ELR (cell line): ENCODE data around the gene DAPP1.

ENCODE experiments used
- DNase-seq: peaks from one replicate; pipeline ENCODE4 v3.0.0-alpha.2; 2015; ENCODE audit warnings: low read depth

Gene DAPP1

DNA sequence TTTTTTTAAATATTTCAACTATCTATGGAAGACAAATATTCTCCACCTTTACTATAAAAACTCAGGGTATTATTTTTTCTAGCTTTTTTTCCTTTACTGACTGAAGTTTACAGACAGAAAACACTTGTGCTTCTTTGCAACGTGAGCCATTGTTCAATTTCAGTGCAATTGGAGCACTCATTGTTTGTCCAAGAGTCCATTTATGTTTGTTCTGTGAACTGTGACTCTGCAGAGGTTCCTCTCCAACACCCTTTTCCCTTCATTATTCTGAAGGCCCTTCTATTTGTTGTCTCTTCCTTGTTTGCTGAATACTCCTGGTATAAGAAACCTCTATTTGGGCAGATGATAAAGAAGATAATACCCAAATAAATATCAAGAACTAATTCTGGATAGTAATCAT is 37.4 kb downstream of the DAPP1 start:
- DNase-seq: no peak

DNA sequence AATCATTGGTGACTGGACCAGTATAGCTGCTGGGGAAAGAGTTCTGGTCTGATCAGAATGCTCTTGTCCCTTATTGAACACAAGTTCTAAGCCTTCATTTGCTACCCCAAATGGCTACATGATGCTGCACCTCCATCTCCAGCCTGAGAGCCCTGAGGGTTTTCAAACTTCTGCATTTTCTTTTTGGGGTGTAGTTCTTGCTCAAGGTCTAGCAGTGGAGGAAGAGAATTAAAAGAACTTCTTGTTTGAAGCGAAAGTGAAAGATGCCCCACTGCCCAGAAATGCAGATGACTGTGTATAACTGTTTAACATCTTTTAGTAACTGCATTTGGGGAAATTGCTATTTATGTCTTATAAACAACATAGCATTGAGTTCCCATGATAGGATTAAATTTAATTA is 39.1 kb downstream of the DAPP1 start:
- no peak for DNase-seq

GRCh38 chr4:99856166-99856565 is 39.5 kb downstream of the DAPP1 start:
- DNase-seq: peak; percentile 65

DNA sequence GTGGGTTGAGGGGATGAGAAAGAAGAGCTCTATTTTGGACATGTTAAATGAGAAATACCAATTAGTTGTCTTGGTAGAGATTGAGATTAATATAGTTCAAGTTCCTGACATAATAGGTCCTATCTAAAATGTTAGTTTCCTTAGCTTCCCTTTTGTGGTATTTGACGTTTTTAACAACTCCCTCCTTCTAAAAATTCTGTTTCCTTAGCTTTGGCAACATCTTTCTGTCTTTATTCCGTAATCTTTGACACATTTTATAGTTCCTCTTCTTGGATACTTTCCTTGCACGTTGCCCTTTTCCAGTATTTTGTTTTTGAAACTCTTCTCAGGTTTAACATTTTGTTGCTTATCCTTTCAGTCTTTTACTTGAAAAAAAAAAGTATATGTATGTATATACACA is 40.7 kb downstream of the DAPP1 start:
- DNase-seq: no peak

- no peak for DNase-seq
Observed at GRCh38 chr4:99859618-99860017, 43.0 kb downstream of the DAPP1 start.

DNA sequence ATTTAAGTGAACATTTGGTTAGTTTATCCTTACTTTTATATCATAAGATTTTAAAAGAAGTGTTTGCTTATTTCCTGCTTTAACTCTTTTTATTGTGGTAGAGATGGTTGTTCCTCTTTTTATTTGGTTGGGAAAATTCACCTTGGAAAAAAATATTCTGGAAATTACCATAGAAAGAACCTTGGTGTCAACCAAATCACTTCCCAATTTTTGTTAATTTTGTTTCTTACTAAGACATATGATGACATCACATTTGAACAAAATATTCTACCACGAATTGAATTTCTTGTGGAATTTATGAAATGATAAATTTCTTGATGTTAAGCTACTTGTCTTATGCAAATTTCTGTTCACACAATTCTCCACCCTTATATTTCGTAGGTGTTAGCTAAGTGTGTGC is 43.9 kb downstream of the DAPP1 start:
- DNase-seq: no peak

GRCh38 chr4:99861120-99861905 is 44.7 kb downstream of the DAPP1 start:
- no peak for DNase-seq

DNA sequence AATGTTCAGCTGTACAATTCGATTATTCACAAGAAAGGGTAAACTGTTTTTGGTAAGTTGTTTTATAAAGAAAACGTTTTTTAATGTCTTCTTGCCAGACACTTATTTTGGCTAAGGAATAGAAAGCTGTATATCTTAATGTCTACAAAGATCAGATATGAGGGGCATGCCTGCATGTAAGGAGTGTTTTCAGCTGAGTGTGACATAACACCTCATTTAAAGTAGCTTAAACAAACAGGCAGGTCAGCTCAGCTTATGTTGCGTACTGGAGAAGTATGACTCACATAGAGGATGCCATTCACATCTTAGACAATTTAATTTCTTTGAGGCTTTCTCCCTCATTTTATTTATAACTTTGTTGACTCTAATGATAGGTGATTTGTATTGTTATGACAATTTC is 47.2 kb downstream of the DAPP1 start:
- peak; percentile 36 for DNase-seq

GRCh38 chr4:99868126-99868596 is 51.5 kb downstream of the DAPP1 start:
- DNase-seq: peak; percentile 33

- no peak for DNase-seq
Observed at GRCh38 chr4:99872570-99872969, 55.9 kb downstream of the DAPP1 start.

DNA sequence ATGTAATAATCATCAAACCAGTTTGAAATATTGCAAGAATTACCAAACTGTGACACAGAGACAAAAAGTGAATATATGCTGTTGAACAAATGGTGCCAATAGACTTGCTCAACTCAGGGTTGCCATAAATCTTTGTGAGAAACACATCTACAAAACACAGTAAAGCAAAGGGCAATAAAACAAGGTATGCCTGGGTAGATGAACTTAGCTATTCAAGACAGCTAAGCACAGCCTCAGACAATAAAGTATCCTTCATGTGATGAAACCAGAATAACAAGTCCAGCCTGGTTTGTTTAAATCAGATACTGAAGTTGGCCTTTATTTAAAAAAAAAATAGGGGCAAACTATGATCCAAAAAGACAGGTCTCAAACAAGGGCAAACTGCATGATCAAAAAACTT is 58.4 kb downstream of the DAPP1 start:
- no peak for DNase-seq

GRCh38 chr4:99876946-99877345 is 60.3 kb downstream of the DAPP1 start:
- DNase-seq: no peak

GRCh38 chr4:99878604-99879003 is 62.0 kb downstream of the DAPP1 start:
- no peak for DNase-seq

GRCh38 chr4:99879458-99879857 is 62.8 kb downstream of the DAPP1 start:
- no peak for DNase-seq

GRCh38 chr4:99885063-99885664 is 68.5 kb downstream of the DAPP1 start:
- DNase-seq: peak; percentile 46

DNA sequence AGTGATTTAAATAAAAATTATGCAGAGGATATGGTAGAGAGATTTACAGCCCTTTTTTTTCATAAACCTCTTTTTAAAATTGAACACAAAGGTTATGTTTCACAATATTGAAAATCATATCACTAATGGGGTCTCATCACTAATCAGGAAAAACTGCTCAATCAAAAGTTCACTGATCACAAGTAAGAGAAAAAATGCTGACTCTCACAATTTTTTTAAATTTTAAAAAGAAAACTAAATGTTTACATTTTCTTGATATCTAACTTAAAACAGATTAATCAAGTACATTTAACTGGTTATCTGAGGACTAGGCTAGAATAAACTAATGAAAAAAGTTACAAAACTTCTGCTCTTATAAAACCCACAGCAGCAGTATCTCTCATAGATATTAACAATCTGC is 69.1 kb downstream of the DAPP1 start:
- no peak for DNase-seq

GRCh38 chr4:99886146-99886545 is 69.5 kb downstream of the DAPP1 start:
- no peak for DNase-seq

GRCh38 chr4:99887837-99888236 is 71.2 kb downstream of the DAPP1 start:
- DNase-seq: no peak

GRCh38 chr4:99891351-99891750 is 74.7 kb downstream of the DAPP1 start:
- no peak for DNase-seq

GRCh38 chr4:99893029-99893428 is 76.4 kb downstream of the DAPP1 start:
- no peak for DNase-seq

GRCh38 chr4:99893839-99894160 is 77.2 kb downstream of the DAPP1 start:
- peak; percentile 22 for DNase-seq

DNA sequence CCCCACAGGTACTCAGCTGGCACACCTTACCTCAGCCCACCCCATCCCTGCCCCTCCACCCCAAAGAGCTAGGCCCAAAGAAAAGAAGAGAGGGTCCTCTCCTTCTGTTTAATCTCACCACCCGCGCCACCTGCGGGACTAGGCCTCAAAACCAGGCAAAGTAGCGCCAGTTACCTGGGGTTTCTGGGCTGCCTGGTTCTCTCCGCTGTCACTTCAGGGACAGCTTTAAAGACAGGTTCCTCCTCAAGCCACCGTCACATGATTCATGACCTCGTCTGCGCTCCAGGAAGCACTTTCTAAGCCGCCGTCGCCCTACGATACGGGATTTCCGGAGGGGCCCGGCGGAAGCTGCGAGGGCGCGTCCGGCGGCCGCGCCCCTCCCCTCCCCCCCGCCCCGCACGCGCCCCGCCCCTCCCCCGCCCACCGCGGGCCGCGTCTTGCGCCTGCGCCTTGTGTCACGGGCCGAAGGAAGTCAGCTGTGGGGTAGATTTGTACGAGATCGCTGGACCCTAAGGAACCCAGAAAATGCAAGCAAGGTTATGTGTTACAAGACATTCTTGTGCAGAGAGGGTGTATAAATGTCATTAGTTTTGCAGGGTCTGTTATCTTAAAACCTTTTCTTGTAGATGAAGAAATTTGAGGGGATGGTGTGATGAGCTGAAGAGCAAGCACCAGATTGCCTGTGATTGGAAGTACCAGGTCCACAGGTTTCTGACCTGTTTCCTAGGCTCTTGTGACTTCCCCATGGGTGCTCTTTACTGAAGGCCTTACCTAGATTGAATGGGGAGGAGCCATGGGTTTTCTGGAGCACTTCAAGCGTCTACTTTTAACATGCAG is 77.8 kb downstream of the DAPP1 start, which contains the start of gene LAMTOR3:
Gene LAMTOR3 (minus strand): TSS at position 267 of the 837 bp plus-strand sequence. CDS start 464 bp downstream, outside the sequence.
- DNase-seq: peak; percentile 91

DNA sequence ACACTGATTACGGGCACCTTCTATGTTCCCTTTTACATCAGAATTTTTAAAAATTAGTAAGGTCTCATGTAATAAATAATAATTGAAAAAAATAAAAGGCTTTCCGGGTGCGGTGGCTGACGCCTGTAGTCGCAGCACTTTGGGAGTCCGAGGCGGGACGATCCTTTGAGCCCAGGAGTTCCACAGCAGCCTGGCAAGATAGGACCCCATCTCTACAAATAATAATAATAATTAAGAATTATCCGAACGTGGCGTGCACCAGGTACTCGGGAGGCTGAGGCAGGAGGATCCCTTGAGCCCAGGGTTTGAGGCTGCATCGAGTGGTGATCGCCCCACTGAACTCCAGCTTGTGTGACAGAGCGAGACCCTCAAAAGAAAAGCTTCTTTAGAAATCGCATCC is 78.4 kb downstream of the DAPP1 start:
- no peak for DNase-seq
